Endothelial cell of umbilical vein (primary cell): ENCODE measurements around the gene TMEM175. TPM values are rescaled to one million over a fixed set of nuclear protein-coding genes. Genes with fewer than 3 reads are reported as not detected.

Experiments
- BruUV-seq: library from RNA; stranded (reverse); fragments of 400-500 nt; replicated peaks from 2 replicates; lab custom pipeline; 2021; lab: Mats Ljungman, UMichigan
- CTCF ChIA-PET: fragments of 300-600, 350-600 bp; sonication (Branson Sonifier 250); formaldehyde crosslinking; loops from one replicate; lab custom pipeline; 2021; ENCODE audit warnings: antibody characterized with exemption, inconsistent platforms; lab: Charles Lee
- POLR2A ChIA-PET: fragments of 300-600, 350-600 bp; sonication (Branson Sonifier 250); formaldehyde crosslinking; loops from one replicate; lab custom pipeline; 2021; ENCODE audit warnings: antibody characterized with exemption, inconsistent platforms; lab: Charles Lee
- DNase-seq: peaks from one replicate; pipeline ENCODE4 v3.0.0-alpha.2; 2011; ENCODE audit warnings: low read depth, low spot score
- FAIRE-seq: peaks from 2 replicates; lab custom pipeline; 2011; peaks lifted over from hg19 to GRCh38; lab: Jason Lieb, UNC
- H2AFZ ChIP-seq: 2 replicates; pipeline ENCODE4 v1.6.0; 2012; ENCODE audit warnings: low read depth, low read length, control low read depth, inconsistent platforms
- H3K27ac ChIP-seq: 2 replicates; pipeline ENCODE4 v1.5.1; 2011; ENCODE audit warnings: low read depth, mild to moderate bottlenecking, control low read depth, low read length, moderate library complexity; ENCODE audit not compliant: insufficient read depth
- H3K27me3 ChIP-seq, 2 experiments: 2 replicates each; pipeline versions ENCODE4 v1.6.0 to v1.6.1; 2011; ENCODE audit warnings: low read length in 2 of 2, mixed read lengths in 1 of 2; ENCODE audit not compliant: control insufficient read depth in 2 of 2, insufficient read depth in 2 of 2
- H3K36me3 ChIP-seq, 2 experiments: 2 replicates in 1 of 2; 3 replicates in 1 of 2; pipeline ENCODE4 v1.5.1; 2011; ENCODE audit warnings: low read length in 2 of 2, mild to moderate bottlenecking in 1 of 2, moderate library complexity in 1 of 2; ENCODE audit not compliant: control insufficient read depth in 2 of 2, insufficient read depth in 2 of 2; ENCODE audit errors: extremely low read depth in 1 of 2
- H3K4me1 ChIP-seq: 3 replicates; pipeline ENCODE4 v1.5.1; 2011; ENCODE audit warnings: mild to moderate bottlenecking, low read length; ENCODE audit not compliant: control insufficient read depth, insufficient read depth; ENCODE audit errors: extremely low read depth
- H3K4me2 ChIP-seq: 2 replicates; pipeline ENCODE4 v1.6.1; 2011; ENCODE audit warnings: low read length, control low read depth, mixed read lengths; ENCODE audit not compliant: insufficient read depth
- H3K4me3 ChIP-seq, 3 experiments: fragments of 200-600 bp in 1 of 3; sonication (generic), shearing (Covaris generic) in 1 of 3; replicated peaks in 1 of 3; 2 replicates each; pipeline ENCODE4 v1.5.1; 2011 to 2016; ENCODE audit warnings: control low read depth in 3 of 3, low read length in 3 of 3, mild to moderate bottlenecking in 2 of 3, inconsistent platforms in 1 of 3, low read depth in 1 of 3, moderate library complexity in 1 of 3; ENCODE audit not compliant: insufficient read depth in 1 of 3
- H3K79me2 ChIP-seq: 2 replicates; pipeline ENCODE4 v1.6.0; 2012; ENCODE audit warnings: low read length, inconsistent platforms; ENCODE audit not compliant: control insufficient read depth, insufficient read depth
- H3K9ac ChIP-seq: replicated peaks from 2 replicates; pipeline ENCODE3; 2011; ENCODE audit warnings: low read length, control low read depth; ENCODE audit not compliant: insufficient read depth; ENCODE audit errors: extremely low read depth
- H3K9me1 ChIP-seq: replicated peaks from 3 replicates; pipeline ENCODE4 v1.6.0; 2011; ENCODE audit warnings: mild to moderate bottlenecking, low read length; ENCODE audit not compliant: control insufficient read depth, insufficient read depth; ENCODE audit errors: extremely low read depth
- H3K9me3 ChIP-seq: replicated peaks from 2 replicates; pipeline ENCODE4 v1.5.1; 2012; ENCODE audit warnings: low read length, inconsistent platforms; ENCODE audit not compliant: control insufficient read depth, insufficient read depth
- H4K20me1 ChIP-seq: replicated peaks from 2 replicates; pipeline ENCODE3; 2011; ENCODE audit warnings: mild to moderate bottlenecking, low read length; ENCODE audit not compliant: control insufficient read depth, insufficient read depth; ENCODE audit errors: extremely low read depth
- EZH2 ChIP-seq: IDR thresholded peaks from 2 replicates; pipeline ENCODE4 v1.6.1; 2012; ENCODE audit warnings: borderline replicate concordance, low read depth, mild to moderate bottlenecking, moderate library complexity, low read length, inconsistent platforms; ENCODE audit not compliant: severe bottlenecking
- FOS ChIP-seq: IDR thresholded peaks from 2 replicates; pipeline ENCODE4 v1.6.1; 2011; ENCODE audit warnings: mild to moderate bottlenecking, low read length, moderate library complexity, borderline replicate concordance; ENCODE audit not compliant: insufficient read depth
- GATA2 ChIP-seq: IDR thresholded peaks from 2 replicates; pipeline ENCODE4 v1.7.0; 2011; ENCODE audit warnings: low read depth, mild to moderate bottlenecking, moderate library complexity, mixed read lengths, low read length; ENCODE audit not compliant: insufficient read length, insufficient read depth
- JUN ChIP-seq: IDR thresholded peaks from 2 replicates; pipeline ENCODE4 v1.6.1; 2011; ENCODE audit warnings: borderline replicate concordance, low read depth; ENCODE audit not compliant: insufficient read length, insufficient read depth
- MYC ChIP-seq: IDR thresholded peaks from one replicate; pipeline ENCODE4 v1.6.1; 2011; ENCODE audit warnings: mild to moderate bottlenecking, low read depth, low read length
- POLR2A ChIP-seq: IDR thresholded peaks from 2 replicates; pipeline ENCODE4 v1.6.1; 2012; ENCODE audit warnings: low read depth, mild to moderate bottlenecking, control low read depth, low read length
- POLR2AphosphoS5 ChIP-seq: IDR thresholded peaks from 2 replicates; pipeline ENCODE4 v1.6.1; 2012; ENCODE audit warnings: low read depth, mild to moderate bottlenecking, control low read depth, low read length, moderate library complexity; ENCODE audit not compliant: insufficient read depth
- dilution Hi-C: fragments of 300-500 bp; cut with MboI; formaldehyde crosslinking; loops from one replicate; pipeline ENCODE4 v1.15.0; 2019; ENCODE audit warnings: low sequenced_read_pairs; ENCODE audit not compliant: extremely low pct_ligation_motif_present
- intact Hi-C: fragments of 100-400 bp; cut with micrococcal nuclease; formaldehyde crosslinking; loops from one replicate; pipeline ENCODE4 v1.10.0; 2022
- polyA plus RNA-seq, 4 experiments: library from polyadenylated mRNA; depleted of rRNA in 3 of 4; stranded (reverse) in 3 of 4; unstranded in 1 of 4; fragments of >200 nt; gene quantifications; 2 replicates each; pipeline versions ENCODE4 v1.2.1 to v1.2.3, GENCODE V29; 2011 to 2012; ENCODE audit warnings: missing spikeins in 1 of 4
- total RNA-seq: library from RNA; stranded (reverse); gene quantifications from 2 replicates; pipeline ENCODE4 v1.2.3, GENCODE V29; 2021
- TF ChIP-seq, protein P1 (sequence below), 2 donors: IDR thresholded peaks; 1 replicate in 1 of 2; 2 replicates in 1 of 2; pipeline ENCODE4 v1.5.1; 2011; ENCODE audit warnings: low read length in 2 of 2, mild to moderate bottlenecking in 2 of 2, moderate library complexity in 2 of 2, control low read depth in 1 of 2, inconsistent platforms in 1 of 2, low read depth in 1 of 2; ENCODE audit not compliant: insufficient read depth in 1 of 2; ENCODE audit errors: extremely low read depth in 1 of 2
- TF ChIP-seq, protein P2 (sequence below): IDR thresholded peaks from 2 replicates; pipeline ENCODE4 v1.6.1; 2011; ENCODE audit not compliant: insufficient read depth, insufficient read length

The TMEM175 gene
- total and polyA plus RNA-seq, 2 donors (not counting 3 experiments of a cell fraction or from before 2014, with no cell fraction given): 21.9 to 80.1 TPM

DNA sequence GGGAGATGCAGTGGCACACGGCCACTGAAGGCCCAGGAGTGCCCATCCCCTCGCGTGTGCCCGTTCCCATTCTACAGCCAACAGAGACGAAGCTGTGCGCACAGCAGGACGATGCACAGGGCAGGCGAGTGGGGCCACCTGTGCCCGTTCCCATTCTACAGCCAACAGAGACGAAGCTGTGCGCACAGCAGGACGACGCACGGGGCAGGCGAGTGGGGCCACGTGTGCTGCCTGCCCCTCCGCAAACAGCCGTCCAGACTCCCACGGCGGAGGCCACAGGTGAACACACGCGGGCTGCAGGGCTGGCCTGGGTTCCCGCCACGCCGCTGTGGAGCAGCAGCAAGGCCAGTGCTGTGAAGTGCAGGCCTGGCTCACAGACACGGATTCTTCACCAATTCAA lies 32.2 kb upstream of the TMEM175 start:
- Histone ChIP-seq H3K4me2 (no peak overlapping the region), H3K9me3 (no peaks in the 10 kb centered on the region), H3K27ac (no peak overlapping the region), H4K20me1 (no peaks in the 10 kb centered on the region), H3K4me3 (no peak overlapping the region), H3K9ac (no peak overlapping the region), H2AFZ (no peak overlapping the region), H3K9me1 (no peaks in the 10 kb centered on the region), H3K79me2 (no peaks in the 10 kb centered on the region), H3K27me3 (no peaks in the 10 kb centered on the region), H3K4me1 (no peaks in the 10 kb centered on the region), H3K36me3 (peaks cover 0 to 25% of the 10 kb centered on the region in 2 experiments)
- FAIRE-seq: no peak
- intact Hi-C loops: no loop called here
- ChIA-PET POLR2A (no interaction called here), CTCF (no interaction called here)
- dilution Hi-C loops: no loop called here
- TF ChIP-seq JUN (no peak), POLR2A (no peak), GATA2 (no peak), MYC (no peak), POLR2AphosphoS5 (no peak), EZH2 (no peak), FOS (no peak)
- TF ChIP-seq, protein P1, sequence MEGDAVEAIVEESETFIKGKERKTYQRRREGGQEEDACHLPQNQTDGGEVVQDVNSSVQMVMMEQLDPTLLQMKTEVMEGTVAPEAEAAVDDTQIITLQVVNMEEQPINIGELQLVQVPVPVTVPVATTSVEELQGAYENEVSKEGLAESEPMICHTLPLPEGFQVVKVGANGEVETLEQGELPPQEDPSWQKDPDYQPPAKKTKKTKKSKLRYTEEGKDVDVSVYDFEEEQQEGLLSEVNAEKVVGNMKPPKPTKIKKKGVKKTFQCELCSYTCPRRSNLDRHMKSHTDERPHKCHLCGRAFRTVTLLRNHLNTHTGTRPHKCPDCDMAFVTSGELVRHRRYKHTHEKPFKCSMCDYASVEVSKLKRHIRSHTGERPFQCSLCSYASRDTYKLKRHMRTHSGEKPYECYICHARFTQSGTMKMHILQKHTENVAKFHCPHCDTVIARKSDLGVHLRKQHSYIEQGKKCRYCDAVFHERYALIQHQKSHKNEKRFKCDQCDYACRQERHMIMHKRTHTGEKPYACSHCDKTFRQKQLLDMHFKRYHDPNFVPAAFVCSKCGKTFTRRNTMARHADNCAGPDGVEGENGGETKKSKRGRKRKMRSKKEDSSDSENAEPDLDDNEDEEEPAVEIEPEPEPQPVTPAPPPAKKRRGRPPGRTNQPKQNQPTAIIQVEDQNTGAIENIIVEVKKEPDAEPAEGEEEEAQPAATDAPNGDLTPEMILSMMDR (IDR thresholded peaks at IDR 0.05; ENCODE audit: extremely low read depth in 1 of 2, insufficient read depth in 1 of 2, low read depth in 1 of 2, low read length in 2 of 2): no peak
- TF ChIP-seq, protein P2, sequence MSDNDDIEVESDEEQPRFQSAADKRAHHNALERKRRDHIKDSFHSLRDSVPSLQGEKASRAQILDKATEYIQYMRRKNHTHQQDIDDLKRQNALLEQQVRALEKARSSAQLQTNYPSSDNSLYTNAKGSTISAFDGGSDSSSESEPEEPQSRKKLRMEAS: no peak
- DNase-seq: no peak
- no TSS peak for BruUV-seq
